D721Med (cell line): Measurements from ENCODE around the gene MACIR.
A peak's percentile ranks its signal among the peaks of the same experiment; 100 is the strongest.

ENCODE experiments used
- DNase-seq: peaks from one replicate; pipeline ENCODE4 v3.0.0; 2011; ENCODE audit warnings: low spot score; ENCODE audit not compliant: insufficient read length
- FAIRE-seq: peaks from 2 replicates; lab custom pipeline; 2011; peaks lifted over from hg19 to GRCh38; lab: Jason Lieb, UNC
- CTCF ChIP-seq: IDR thresholded peaks from 2 replicates; pipeline ENCODE4 v1.5.1; 2012; ENCODE audit warnings: mild to moderate bottlenecking, control low read depth; ENCODE audit not compliant: insufficient read depth; ENCODE audit errors: missing control alignments

The MACIR gene

GRCh38 chr5:103258368-103258956 lies at the start of gene MACIR:
TSS of gene MACIR (plus strand) at chr5:103258763. CDS start at chr5:103275920, 17,157 bp downstream.
- peak; percentile 22 for TF ChIP-seq CTCF
- FAIRE-seq (no peak), DNase-seq (peak; percentile 47)

GRCh38 chr5:103209065-103209464 lies 49.5 kb upstream of the MACIR start:
- TF ChIP-seq CTCF = no peak
- FAIRE-seq (no peak), DNase-seq (no peak)

GRCh38 chr5:103210952-103211351 lies 47.6 kb upstream of the MACIR start:
- no peak for FAIRE-seq
- TF ChIP-seq CTCF = no peak

GRCh38 chr5:103211576-103212561 lies 46.7 kb upstream of the MACIR start:
- no peak for DNase-seq
- TF ChIP-seq CTCF = no peak
- FAIRE-seq = peak; percentile 44

More at GRCh38 chr5:103210952-103211351, 47.6 kb upstream of the MACIR start:
- DNase-seq = no peak

- FAIRE-seq (no peak), DNase-seq (no peak)
- no peak for TF ChIP-seq CTCF
These were observed 42.4 kb upstream of the MACIR start for GRCh38 chr5:103216137-103216536.

- no peak for TF ChIP-seq CTCF
- no peak for DNase-seq
- no peak for FAIRE-seq
These were observed 41.9 kb upstream of the MACIR start for GRCh38 chr5:103216697-103217096.
